HepG2 (cell line): ENCODE data around the gene PDCD5. TPM values are rescaled to one million over a fixed set of nuclear protein-coding genes. Genes with fewer than 3 reads are reported as not detected.
A peak's percentile ranks its signal among the peaks of the same experiment; 100 is the strongest.

Experiments
- ASH2L ChIP-seq: fragments of 300-600, 200-600 bp; sonication (generic); IDR thresholded peaks from 2 replicates; pipeline ENCODE4 v1.7.0; 2017; ENCODE audit warnings: low read depth, mild to moderate bottlenecking, moderate library complexity, mixed read lengths, low read length; ENCODE audit not compliant: insufficient read length
- BRF2 ChIP-seq: sonication (generic); formaldehyde crosslinking; IDR thresholded peaks from 2 replicates; pipeline ENCODE4 v1.8.1; 2022; ENCODE audit warnings: mild to moderate bottlenecking, missing genetic modification reagents
- CEBPG ChIP-seq: IDR thresholded peaks from 2 replicates; pipeline ENCODE4 v1.6.1; 2016
- E2F1 ChIP-seq: sonication (generic); formaldehyde crosslinking; IDR thresholded peaks from 2 replicates; pipeline ENCODE4 v1.5.0; 2020; ENCODE audit warnings: missing genetic modification reagents
- GATAD1 ChIP-seq: IDR thresholded peaks from 2 replicates; pipeline ENCODE4 v1.6.1; 2016; ENCODE audit warnings: missing genetic modification reagents, missing compliant biosample characterization
- GTF3A ChIP-seq: sonication (generic); formaldehyde crosslinking; conservative IDR thresholded peaks from 2 replicates; pipeline ENCODE4 v1.4.0; 2020; ENCODE audit warnings: mild to moderate bottlenecking, missing genetic modification reagents
- HDAC1 ChIP-seq: sonication (generic); formaldehyde crosslinking; IDR thresholded peaks from 2 replicates; pipeline ENCODE4 v1.5.1; 2020; ENCODE audit warnings: mild to moderate bottlenecking, missing genetic modification reagents
- KMT2A ChIP-seq: sonication (generic); formaldehyde crosslinking; IDR thresholded peaks from 2 replicates; pipeline ENCODE4 v1.4.0; 2020; ENCODE audit warnings: missing genetic modification reagents
- MYC ChIP-seq: sonication (generic); formaldehyde crosslinking; IDR thresholded peaks from 2 replicates; pipeline ENCODE4 v1.9.0; 2021; ENCODE audit warnings: missing genetic modification reagents, borderline replicate concordance
- POLR2AphosphoS2 ChIP-seq: IDR thresholded peaks from 2 replicates; pipeline ENCODE4 v1.6.1; 2011; ENCODE audit warnings: low read depth, low read length, improper control_type of control experiment
- PRMT3 ChIP-seq: sonication (generic); formaldehyde crosslinking; IDR thresholded peaks from 2 replicates; pipeline ENCODE4 v1.8.1; 2022; ENCODE audit warnings: low read depth, mild to moderate bottlenecking, moderate library complexity, missing genetic modification reagents, borderline replicate concordance
- SIN3B ChIP-seq: fragments of 150-350 bp; IDR thresholded peaks from 2 replicates; pipeline ENCODE4 v1.6.1; 2014; ENCODE audit warnings: low read length
- SP4 ChIP-seq: sonication (generic); formaldehyde crosslinking; IDR thresholded peaks from 2 replicates; pipeline ENCODE4 v1.8.1; 2023; ENCODE audit warnings: mild to moderate bottlenecking, missing genetic modification reagents
- SRF ChIP-seq: IDR thresholded peaks from 2 replicates; pipeline ENCODE4 v1.6.1; 2011; ENCODE audit warnings: mild to moderate bottlenecking, low read depth, low read length, moderate library complexity
- SRY ChIP-seq: sonication (generic); formaldehyde crosslinking; IDR thresholded peaks from 2 replicates; pipeline ENCODE4 v1.8.0; 2022; ENCODE audit warnings: mild to moderate bottlenecking, missing genetic modification reagents
- TOPORS ChIP-seq: sonication (generic); formaldehyde crosslinking; IDR thresholded peaks from 2 replicates; pipeline ENCODE4 v1.8.0; 2023; ENCODE audit warnings: mild to moderate bottlenecking, missing genetic modification reagents
- XRCC5 ChIP-seq: fragments of 200-400 bp; formaldehyde crosslinking; optimal IDR thresholded peaks from 2 replicates; pipeline ENCODE3; 2017; ENCODE audit warnings: mild to moderate bottlenecking, low read length
- ZBTB33 ChIP-seq: sonication (generic); formaldehyde crosslinking; IDR thresholded peaks from 2 replicates; pipeline ENCODE4 v1.4.0; 2020; ENCODE audit warnings: missing genetic modification reagents
- ZBTB43 ChIP-seq: sonication (generic); formaldehyde crosslinking; conservative IDR thresholded peaks from 2 replicates; pipeline ENCODE4 v1.4.0; 2020; ENCODE audit warnings: missing genetic modification reagents
- ZC3H13 ChIP-seq: sonication (generic); formaldehyde crosslinking; IDR thresholded peaks from 2 replicates; pipeline ENCODE4 v1.8.1; 2023; ENCODE audit warnings: mild to moderate bottlenecking, missing genetic modification reagents, moderate library complexity
- ZNF292 ChIP-seq: sonication (generic); formaldehyde crosslinking; IDR thresholded peaks from 2 replicates; pipeline ENCODE4 v1.8.1; 2022; ENCODE audit warnings: mild to moderate bottlenecking, low read depth, missing genetic modification reagents, borderline replicate concordance
- ZNF329 ChIP-seq: sonication (generic); formaldehyde crosslinking; IDR thresholded peaks from 2 replicates; pipeline ENCODE4 v1.9.0; 2021; ENCODE audit warnings: low read depth, mild to moderate bottlenecking, missing genetic modification reagents
- ZNF772 ChIP-seq: sonication (generic); formaldehyde crosslinking; IDR thresholded peaks from 2 replicates; pipeline ENCODE4 v1.5.0; 2020; ENCODE audit warnings: mild to moderate bottlenecking, missing genetic modification reagents
- ZSCAN31 ChIP-seq: sonication (generic); formaldehyde crosslinking; IDR thresholded peaks from 2 replicates; pipeline ENCODE4 v1.5.0; 2020; ENCODE audit warnings: low read depth, mild to moderate bottlenecking, missing genetic modification reagents
- polyA plus RNA-seq, 8 experiments: library from polyadenylated mRNA; depleted of rRNA in 3 of 8; stranded (reverse) in 7 of 8; unstranded in 1 of 8; fragments of >200 nt; fragmentation: Illumina TruSeq in 4 of 8; extraction: Trizol in 4 of 8; gene quantifications; 2 replicates each; pipeline versions ENCODE4 v1.2.1 to v1.2.3, GENCODE V29; 2011 to 2016; ENCODE audit warnings: low read depth in 4 of 8, missing spikeins in 1 of 8, mixed read lengths in 1 of 8; ENCODE audit not compliant: insufficient read depth in 1 of 8
- total RNA-seq, 5 experiments: library from RNA; depleted of rRNA; stranded (reverse); fragments of >200 nt; fragmentation: Illumina TruSeq; extraction: Trizol; gene quantifications; 2 replicates each; pipeline ENCODE4 v1.2.3, GENCODE V29; 2016; ENCODE audit warnings: low read depth in 1 of 5

Gene PDCD5
- total and polyA plus RNA-seq, 2 of the 13 experiments (the other 11 are each of a cell fraction or from before 2014, with no cell fraction given), result 56.3 to 332 TPM

- TF ChIP-seq XRCC5, result peak; percentile 96
- peak; percentile 80 for TF ChIP-seq ZSCAN31 (CRISPR knock-in tag)
- no peak for TF ChIP-seq ZNF292
- TF ChIP-seq MYC (CRISPR knock-in tag), result peak; percentile 85
- no peak for TF ChIP-seq ZBTB33
- TF ChIP-seq SP4 (CRISPR knock-in tag), result peak; percentile 85
- no peak for TF ChIP-seq PRMT3 (CRISPR knock-in tag)
- TF ChIP-seq CEBPG (CRISPR knock-in tag), result no peak
- TF ChIP-seq BRF2 (CRISPR knock-in tag), result peak; percentile 65; the same call in 1 of the 2 replicates
- 0 out of 2 replicates have a peak, but pooled peaks have one; percentile 12 for TF ChIP-seq TOPORS (CRISPR knock-in tag)
- TF ChIP-seq ZNF772 (CRISPR knock-in tag), result peak; percentile 55; the same call in 1 of the 2 replicates
- peak; percentile 82; the same call in 1 of the 2 replicates for TF ChIP-seq POLR2AphosphoS2
- no peak for TF ChIP-seq SRY
- TF ChIP-seq HDAC1 (CRISPR knock-in tag), result peak; percentile 55
- peak; percentile 30; the same call in 1 of the 2 replicates for TF ChIP-seq E2F1
- TF ChIP-seq SRF, result peak; percentile 92
- TF ChIP-seq GATAD1 (CRISPR knock-in tag), result peak; percentile 60
- 0 out of 2 replicates have a peak, but pooled peaks have one; percentile 48 for TF ChIP-seq SIN3B
- TF ChIP-seq GTF3A (CRISPR knock-in tag), result no peak
- peak; percentile 82 for TF ChIP-seq ZNF329 (CRISPR knock-in tag)
- 0 out of 2 replicates have a peak, but pooled peaks have one; percentile 32 for TF ChIP-seq ZC3H13 (CRISPR knock-in tag)
- TF ChIP-seq ZBTB43, result no peak; the same call in 1 of the 2 replicates
- peak; percentile 45 for TF ChIP-seq KMT2A
- TF ChIP-seq ASH2L, result peak; percentile 31
Observed at GRCh38 chr19:32580901-32581704, at the start of gene PDCD5 (continued).
